Sigmoid colon (tissue), 7 donors: ENCODE results near the gene RCOR2. TPM values are rescaled to one million over a fixed set of nuclear protein-coding genes. Genes with fewer than 3 reads are reported as not detected.

Experiments used
- DNase-seq: peaks from one replicate; pipeline ENCODE4 v3.0.0-alpha.2; 2019
- H3K27ac ChIP-seq, 4 donors: fragments of 200-600 bp; sonication (generic); one replicate each; pipeline ENCODE4 v1.5.1; 2016 to 2019; ENCODE audit warnings: mild to moderate bottlenecking in 1 of 4
- H3K27me3 ChIP-seq, 3 donors: fragments of 200-600 bp; sonication (generic); one replicate each; pipeline ENCODE4 v1.5.1; 2019; ENCODE audit warnings: mild to moderate bottlenecking in 1 of 3
- H3K36me3 ChIP-seq, 4 donors: fragments of 200-600 bp; sonication (generic); one replicate each; pipeline ENCODE4 v1.5.1; 2016 to 2019
- H3K4me1 ChIP-seq, 4 donors: fragments of 200-600 bp; sonication (generic); one replicate each; pipeline ENCODE4 v1.5.1; 2017 to 2019
- H3K4me3 ChIP-seq, 4 donors: fragments of 200-600 bp; sonication (generic); one replicate each; pipeline ENCODE4 v1.5.1; 2017 to 2019; ENCODE audit warnings: mild to moderate bottlenecking in 2 of 4, moderate library complexity in 1 of 4
- H3K9me3 ChIP-seq, 4 donors: fragments of 200-600 bp in 3 of 4; sonication (generic) in 3 of 4; one replicate each; pipeline versions ENCODE4 v1.5.1 to v1.6.1; 2013 to 2019
- CTCF ChIP-seq, 4 experiments: fragments of 450-650 bp in 3 of 4; fragments of 200-600 bp in 1 of 4; IDR thresholded peaks; one replicate each; pipeline ENCODE4 v1.5.1; 2016 to 2019; ENCODE audit warnings: antibody characterized with exemption in 4 of 4, mild to moderate bottlenecking in 3 of 4, moderate library complexity in 2 of 4
- EP300 ChIP-seq, 4 donors: sonication (generic); formaldehyde crosslinking; IDR thresholded peaks; one replicate each; pipeline ENCODE4 v1.6.1; 2017; ENCODE audit warnings: antibody characterized with exemption in 4 of 4
- POLR2A ChIP-seq, 2 donors: fragments of 450-650 bp; IDR thresholded peaks; one replicate each; pipeline ENCODE4 v1.6.1; 2016; ENCODE audit warnings: antibody characterized with exemption in 2 of 2, mild to moderate bottlenecking in 2 of 2, moderate library complexity in 2 of 2
- POLR2AphosphoS5 ChIP-seq, 4 donors: sonication (generic); formaldehyde crosslinking; IDR thresholded peaks; one replicate each; pipeline ENCODE4 v1.6.1; 2017; ENCODE audit warnings: antibody characterized with exemption in 4 of 4
- WGBS, 2 donors: extraction: QIAGEN DNeasy Blood & Tissue Kit; methylation state at CpG; one replicate each; pipeline ENCODE4 v1.1.7; 2013; 5-methylcytosine and 5-hydroxymethylcytosine counted together
- intact Hi-C: fragments of 100-400 bp; cut with DNase I; formaldehyde crosslinking; loops from one replicate; pipeline ENCODE4 v1.15.1; 2023
- polyA plus RNA-seq, 3 donors: library from polyadenylated mRNA; stranded (reverse); fragments of 200-250 nt; gene quantifications; one replicate each; pipeline ENCODE4 v1.2.3, GENCODE V29; 2013
- total RNA-seq, 4 donors: library from RNA; depleted of rRNA; stranded (reverse); fragments of >200 nt; gene quantifications; one replicate each; pipeline ENCODE4 v1.1.0, GENCODE V29; 2016
- donor health status: healthy with polysubstance abuse.
- donor health status: Bipolar disorder and iron deficiency.
- donor health status: healthy.

RCOR2 gene
- total and polyA plus RNA-seq, 7 donors = 0.49 to 2.4 (median 0.69) TPM

GRCh38 chr11:63890368-63890767 lies 26.6 kb downstream of the RCOR2 start:
- DNase-seq = no peak
- H3K9me3 ChIP-seq = no peaks in the 10 kb centered on the region
- 58 to 83% methylated on average over 7 of the region's 7 CpGs for WGBS, 2 donors
- H3K27ac ChIP-seq = no peak overlapping the region
- no peak for TF ChIP-seq POLR2A (IDR thresholded peaks at IDR 0.05)
- no peak for TF ChIP-seq CTCF (IDR thresholded peaks at IDR 0.05)
- TF ChIP-seq EP300 (IDR thresholded peaks at IDR 0.05) = no peak
- TF ChIP-seq POLR2AphosphoS5 (IDR thresholded peaks at IDR 0.05) = no peak
- no peak overlapping the region for H3K4me3 ChIP-seq
- intact Hi-C loops = no loop called here
- peaks cover 0 to 40% (median 30%) of the 10 kb centered on the region in 4 donors for H3K4me1 ChIP-seq
- no peaks in the 10 kb centered on the region for H3K27me3 ChIP-seq
- peaks cover 0 to 7% (median 2%) of the 10 kb centered on the region in 4 donors for H3K36me3 ChIP-seq

- peak overlapping the region in 3 of 4 donors; percentile 21 to 53 (median 41) for H3K27ac ChIP-seq
- H3K4me3 ChIP-seq = no peak overlapping the region
- intact Hi-C loops = no loop called here
Measured at GRCh38 chr11:63889344-63889743, 27.6 kb downstream of the RCOR2 start.

GRCh38 chr11:63888170-63889086 lies 28.5 kb downstream of the RCOR2 start:
- Histone ChIP-seq H3K4me1 (peaks cover 0 to 40% (median 33%) of the 10 kb centered on the region in 4 donors), H3K27ac (peak overlapping the region; percentile 21 to 53 (median 46)), H3K27me3 (no peaks in the 10 kb centered on the region), H3K4me3 (peak overlapping the region in 3 of 4 donors; percentile 5 to 12 (median 10)), H3K36me3 (no peaks in the 10 kb centered on the region), H3K9me3 (no peaks in the 10 kb centered on the region)
- 4 to 18% methylated on average over 25 of the region's 25 CpGs for WGBS, 2 donors
- intact Hi-C loops = no loop called here
- peak; percentile 81 for DNase-seq
- no peak for TF ChIP-seq EP300 (IDR thresholded peaks at IDR 0.05)
- no peak for TF ChIP-seq POLR2AphosphoS5 (IDR thresholded peaks at IDR 0.05)
- no peak for TF ChIP-seq POLR2A (IDR thresholded peaks at IDR 0.05)
- no peak for TF ChIP-seq CTCF (IDR thresholded peaks at IDR 0.05)

More at GRCh38 chr11:63889344-63889743, 27.6 kb downstream of the RCOR2 start:
- no peak for DNase-seq
- Histone ChIP-seq H3K27me3 (no peaks in the 10 kb centered on the region), H3K9me3 (no peaks in the 10 kb centered on the region), H3K4me1 (peaks cover 0 to 40% (median 31%) of the 10 kb centered on the region in 4 donors), H3K36me3 (no peaks in the 10 kb centered on the region)
- TF ChIP-seq EP300 (IDR thresholded peaks at IDR 0.05) (no peak), CTCF (IDR thresholded peaks at IDR 0.05) (no peak), POLR2AphosphoS5 (IDR thresholded peaks at IDR 0.05) (no peak), POLR2A (IDR thresholded peaks at IDR 0.05) (no peak)
- 16 to 69% methylated on average over 6 of the region's 6 CpGs for WGBS, 2 donors

DNA sequence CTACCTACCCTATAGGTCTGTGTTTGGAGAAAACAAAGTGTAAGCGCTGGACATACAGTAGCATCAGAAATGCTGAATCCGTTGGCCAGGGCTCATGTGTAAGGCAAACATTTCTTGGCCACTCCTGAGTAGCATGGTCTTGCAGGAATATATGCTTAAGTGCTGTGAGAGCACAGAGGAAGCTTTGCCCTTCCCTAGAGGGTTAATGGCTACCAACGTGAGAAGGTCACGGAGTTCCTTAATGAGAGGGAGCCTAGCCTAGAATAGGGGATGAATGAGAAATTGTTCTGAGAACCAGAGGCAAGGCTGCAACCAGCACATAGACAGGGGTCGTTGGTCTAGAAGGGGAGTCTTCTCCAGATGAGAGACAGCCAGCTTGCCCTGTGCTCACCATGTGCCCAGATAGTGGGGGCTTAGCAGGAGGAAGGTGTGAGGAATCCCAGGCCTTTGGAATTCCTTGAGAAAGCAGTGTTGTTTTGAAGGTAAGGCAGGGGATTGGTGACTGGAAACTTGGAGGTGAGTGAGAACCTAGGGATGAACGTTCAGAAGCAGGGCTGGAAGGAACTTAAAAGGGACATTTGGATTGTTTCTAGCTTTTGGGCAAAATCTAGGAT lies 29.5 kb downstream of the RCOR2 start:
- H3K9me3 ChIP-seq = no peaks in the 10 kb centered on the region
- intact Hi-C loops = no loop called here
- no peaks in the 10 kb centered on the region for H3K27me3 ChIP-seq
- no peak for DNase-seq
- H3K27ac ChIP-seq = peak overlapping the region in 3 of 4 donors; percentile 41 to 53 (median 50)
- TF ChIP-seq POLR2A (IDR thresholded peaks at IDR 0.05) (no peak), POLR2AphosphoS5 (IDR thresholded peaks at IDR 0.05) (no peak)
- no peaks in the 10 kb centered on the region for H3K36me3 ChIP-seq
- H3K4me3 ChIP-seq = no peak overlapping the region
- 32 to 43% methylated on average over 6 of the region's 6 CpGs for WGBS, 2 donors
- peaks cover 0 to 46% (median 42%) of the 10 kb centered on the region in 4 donors for H3K4me1 ChIP-seq
